ENCODE measurements around the gene CD163L1.

CD163L1 gene

DNA sequence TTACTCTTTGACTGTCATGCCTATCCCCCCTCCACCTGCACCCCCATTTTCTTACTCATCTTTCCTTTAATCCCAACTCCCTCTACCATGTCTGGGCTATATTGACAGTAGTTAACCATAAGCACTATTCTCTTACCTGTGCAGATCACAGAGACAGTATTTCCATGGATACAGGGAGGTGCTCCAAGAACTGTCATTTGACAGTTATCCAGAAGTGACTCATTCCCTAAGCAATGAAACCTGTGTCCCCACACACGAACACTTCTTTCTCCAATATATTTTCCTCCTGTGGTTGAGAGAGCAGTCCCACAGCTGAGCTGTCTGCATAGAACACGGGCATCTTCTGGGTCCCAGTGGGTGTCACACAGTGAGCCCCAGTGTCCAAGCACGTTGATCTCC, 68.8 kb downstream of the CD163L1 start:
- no peak overlapping the region for H3K56ac ChIP-seq (ENCODE audit: low read length)
- H3K18ac ChIP-seq (ENCODE audit: low read length), result no peak overlapping the region
- H3K4me2 ChIP-seq (ENCODE audit: low read length), result no peak overlapping the region
- H2AK5ac ChIP-seq (ENCODE audit: low read length), result no peak overlapping the region
- no peaks in the 10 kb centered on the region for H3K4me1 ChIP-seq (ENCODE audit: control insufficient read depth, low read depth, low read length)
- no peaks in the 10 kb centered on the region for H3K79me1 ChIP-seq (ENCODE audit: low read length)
- no peak overlapping the region for H3K4me3 ChIP-seq (ENCODE audit: low read length)
- H3K79me2 ChIP-seq (ENCODE audit: control insufficient read depth, insufficient read depth, low read length), result no peaks in the 10 kb centered on the region
- no peak overlapping the region for H2BK15ac ChIP-seq (replicated peaks; ENCODE audit: low read depth)
- DNase-seq, result no peak
- H3K36me3 ChIP-seq (ENCODE audit: control insufficient read depth, insufficient read depth, low read length), result no peaks in the 10 kb centered on the region
- no peak overlapping the region for H2BK5ac ChIP-seq (ENCODE audit: low read length)
- no peak overlapping the region for H3K23ac ChIP-seq (ENCODE audit: low read length)
- H2BK120ac ChIP-seq (ENCODE audit: low read depth, low read length), result no peak overlapping the region
- WGBS (ENCODE audit: extremely low coverage, insufficient coverage, low lambda C conversion rate), result no CpG with 5 or more reads among the region's 3 CpGs
- no peak overlapping the region for H3K4ac ChIP-seq (ENCODE audit: low read depth, low read length)
- no peak overlapping the region for H4K8ac ChIP-seq (ENCODE audit: low read depth, low read length)
- H4K5ac ChIP-seq (ENCODE audit: low read length), result no peak overlapping the region
- H3K27ac ChIP-seq (ENCODE audit: low read depth, low read length), result no peak overlapping the region
- H3K27me3 ChIP-seq (ENCODE audit: insufficient read depth, low read length, poor library complexity), result no peaks in the 10 kb centered on the region
- H3K9ac ChIP-seq (ENCODE audit: low read length), result no peak overlapping the region

DNA sequence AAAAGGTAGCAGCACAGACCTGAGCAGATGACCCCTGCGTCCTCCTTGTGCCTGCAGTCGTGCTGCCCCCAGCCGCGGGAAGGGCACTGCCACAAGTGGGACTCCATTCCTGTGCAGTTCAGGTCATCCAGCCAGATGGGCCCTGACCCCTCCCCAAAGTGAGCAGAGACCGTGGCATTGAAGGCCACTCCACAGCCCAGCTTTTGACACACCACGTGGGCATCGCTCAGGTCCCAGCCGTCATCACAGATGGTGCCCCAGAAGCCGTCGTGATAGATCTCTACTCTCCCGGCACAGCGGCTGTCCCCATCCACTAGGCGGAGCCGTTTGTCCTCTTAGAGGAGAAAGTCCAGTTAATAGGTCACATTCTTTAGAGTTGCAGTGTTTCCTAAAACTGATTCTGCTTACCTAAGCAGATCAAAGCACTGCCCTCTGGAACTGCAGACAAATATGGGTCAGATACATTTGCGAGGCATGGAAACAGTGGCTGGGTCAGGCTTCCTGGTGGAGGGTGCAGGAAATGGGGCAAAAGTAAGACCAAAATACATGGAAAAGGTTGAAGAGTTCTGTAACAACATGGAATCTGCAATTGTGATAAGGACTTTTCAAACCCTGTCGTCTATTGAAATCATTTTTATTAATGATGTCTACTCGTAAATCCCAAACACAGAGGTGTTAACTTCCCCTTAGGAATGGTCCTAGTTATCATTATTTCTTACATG, 69.4 kb downstream of the CD163L1 start:
- peak overlapping the region; percentile 11 for H3K56ac ChIP-seq (ENCODE audit: low read length)
- no peak overlapping the region for H3K9ac ChIP-seq (ENCODE audit: low read length)
- H3K27me3 ChIP-seq (ENCODE audit: insufficient read depth, low read length, poor library complexity), result no peaks in the 10 kb centered on the region
- H2BK120ac ChIP-seq (ENCODE audit: low read depth, low read length), result no peak overlapping the region
- no peak overlapping the region for H3K4me2 ChIP-seq (ENCODE audit: low read length)
- no CpG with 5 or more reads among the region's 17 CpGs for WGBS (ENCODE audit: extremely low coverage, insufficient coverage, low lambda C conversion rate)
- no peak overlapping the region for H2BK15ac ChIP-seq (replicated peaks; ENCODE audit: low read depth)
- no peak overlapping the region for H3K27ac ChIP-seq (ENCODE audit: low read depth, low read length)
- no peak overlapping the region for H3K4me3 ChIP-seq (ENCODE audit: low read length)
- H3K36me3 ChIP-seq (ENCODE audit: control insufficient read depth, insufficient read depth, low read length), result no peaks in the 10 kb centered on the region
- H4K5ac ChIP-seq (ENCODE audit: low read length), result no peak overlapping the region
- H3K79me1 ChIP-seq (ENCODE audit: low read length), result no peaks in the 10 kb centered on the region
- H3K4me1 ChIP-seq (ENCODE audit: control insufficient read depth, low read depth, low read length), result no peaks in the 10 kb centered on the region
- H3K23ac ChIP-seq (ENCODE audit: low read length), result no peak overlapping the region
- H2BK5ac ChIP-seq (ENCODE audit: low read length), result no peak overlapping the region
- no peak overlapping the region for H3K18ac ChIP-seq (ENCODE audit: low read length)
- H2AK5ac ChIP-seq (ENCODE audit: low read length), result no peak overlapping the region
- peak; percentile 85 for DNase-seq
- H3K79me2 ChIP-seq (ENCODE audit: control insufficient read depth, insufficient read depth, low read length), result no peaks in the 10 kb centered on the region
- no peak overlapping the region for H3K4ac ChIP-seq (ENCODE audit: low read depth, low read length)
- no peak overlapping the region for H4K8ac ChIP-seq (ENCODE audit: low read depth, low read length)

DNA sequence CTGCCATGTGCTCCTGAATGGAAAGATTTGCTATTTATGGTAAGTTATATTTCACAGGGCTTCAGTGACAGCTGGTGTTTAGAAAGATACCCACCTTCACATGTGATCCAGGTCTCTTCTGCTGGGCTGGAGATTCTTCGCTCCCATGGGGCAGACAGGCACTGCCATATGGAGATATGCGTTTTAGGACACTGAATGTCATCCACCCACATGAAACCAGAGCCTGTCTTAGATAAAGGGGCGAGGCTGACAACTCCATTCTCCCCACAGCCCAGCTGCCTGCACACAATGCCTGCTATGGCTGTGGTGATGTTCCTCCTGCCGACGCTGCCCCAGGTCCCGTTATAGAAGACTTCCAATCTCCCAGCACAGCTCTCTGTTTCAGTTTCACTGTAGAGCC, 70.7 kb downstream of the CD163L1 start:
- Histone ChIP-seq H3K79me1 (ENCODE audit: low read length) (no peaks in the 10 kb centered on the region), H3K4me1 (ENCODE audit: control insufficient read depth, low read depth, low read length) (no peaks in the 10 kb centered on the region), H3K4me3 (ENCODE audit: low read length) (no peak overlapping the region), H2AK5ac (ENCODE audit: low read length) (no peak overlapping the region), H3K27me3 (ENCODE audit: insufficient read depth, low read length, poor library complexity) (no peaks in the 10 kb centered on the region), H3K79me2 (ENCODE audit: control insufficient read depth, insufficient read depth, low read length) (no peaks in the 10 kb centered on the region), H3K23ac (ENCODE audit: low read length) (no peak overlapping the region), H2BK5ac (ENCODE audit: low read length) (no peak overlapping the region), H4K8ac (ENCODE audit: low read depth, low read length) (no peak overlapping the region), H2BK120ac (ENCODE audit: low read depth, low read length) (no peak overlapping the region), H3K27ac (ENCODE audit: low read depth, low read length) (no peak overlapping the region), H3K18ac (ENCODE audit: low read length) (no peak overlapping the region), H2BK15ac (replicated peaks; ENCODE audit: low read depth) (no peak overlapping the region), H3K36me3 (ENCODE audit: control insufficient read depth, insufficient read depth, low read length) (no peaks in the 10 kb centered on the region), H3K56ac (ENCODE audit: low read length) (no peak overlapping the region), H3K9ac (ENCODE audit: low read length) (no peak overlapping the region), H3K4me2 (ENCODE audit: low read length) (no peak overlapping the region), H3K4ac (ENCODE audit: low read depth, low read length) (no peak overlapping the region), H4K5ac (ENCODE audit: low read length) (no peak overlapping the region)
- WGBS (ENCODE audit: extremely low coverage, insufficient coverage, low lambda C conversion rate), result no CpG with 5 or more reads among the region's 6 CpGs
- peak; percentile 15 for DNase-seq

DNA sequence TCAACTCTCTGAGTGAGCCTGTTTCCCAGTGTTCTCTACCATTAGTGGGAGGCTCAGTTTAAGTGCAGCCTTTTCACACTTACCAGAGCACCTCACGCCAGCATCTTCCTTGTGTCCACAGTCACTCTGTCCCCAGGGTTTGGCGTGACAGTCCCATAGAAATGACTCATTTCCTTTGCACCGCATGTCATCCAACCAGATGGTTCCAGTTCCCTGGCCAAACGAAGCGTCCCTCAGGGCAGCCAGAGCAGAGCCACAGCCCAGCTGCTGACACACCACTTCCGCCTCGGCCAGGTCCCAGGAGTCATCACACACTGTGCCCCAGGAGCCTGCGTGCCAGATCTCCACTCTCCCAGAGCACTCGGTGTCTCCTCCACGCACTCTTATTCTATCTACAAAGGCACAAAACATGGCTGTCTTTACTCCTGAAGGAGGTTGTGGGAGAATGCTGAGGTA, 74.7 kb downstream of the CD163L1 start:
- no peaks in the 10 kb centered on the region for H3K27me3 ChIP-seq (ENCODE audit: insufficient read depth, low read length, poor library complexity)
- H3K79me1 ChIP-seq (ENCODE audit: low read length), result no peaks in the 10 kb centered on the region
- no peaks in the 10 kb centered on the region for H3K4me1 ChIP-seq (ENCODE audit: control insufficient read depth, low read depth, low read length)
- no peak overlapping the region for H3K56ac ChIP-seq (ENCODE audit: low read length)
- H3K27ac ChIP-seq (ENCODE audit: low read depth, low read length), result no peak overlapping the region
- no peak overlapping the region for H2BK5ac ChIP-seq (ENCODE audit: low read length)
- H4K8ac ChIP-seq (ENCODE audit: low read depth, low read length), result no peak overlapping the region
- no peak overlapping the region for H4K5ac ChIP-seq (ENCODE audit: low read length)
- H3K4me2 ChIP-seq (ENCODE audit: low read length), result no peak overlapping the region
- no peak overlapping the region for H3K9ac ChIP-seq (ENCODE audit: low read length)
- no peak overlapping the region for H2AK5ac ChIP-seq (ENCODE audit: low read length)
- no peak overlapping the region for H3K18ac ChIP-seq (ENCODE audit: low read length)
- no CpG with 5 or more reads among the region's 10 CpGs for WGBS (ENCODE audit: extremely low coverage, insufficient coverage, low lambda C conversion rate)
- no peak overlapping the region for H3K23ac ChIP-seq (ENCODE audit: low read length)
- H3K4me3 ChIP-seq (ENCODE audit: low read length), result no peak overlapping the region
- no peak overlapping the region for H2BK15ac ChIP-seq (replicated peaks; ENCODE audit: low read depth)
- no peak overlapping the region for H3K4ac ChIP-seq (ENCODE audit: low read depth, low read length)
- no peak overlapping the region for H2BK120ac ChIP-seq (ENCODE audit: low read depth, low read length)
- peak; percentile 45 for DNase-seq
- no peaks in the 10 kb centered on the region for H3K36me3 ChIP-seq (ENCODE audit: control insufficient read depth, insufficient read depth, low read length)
- no peaks in the 10 kb centered on the region for H3K79me2 ChIP-seq (ENCODE audit: control insufficient read depth, insufficient read depth, low read length)

DNA sequence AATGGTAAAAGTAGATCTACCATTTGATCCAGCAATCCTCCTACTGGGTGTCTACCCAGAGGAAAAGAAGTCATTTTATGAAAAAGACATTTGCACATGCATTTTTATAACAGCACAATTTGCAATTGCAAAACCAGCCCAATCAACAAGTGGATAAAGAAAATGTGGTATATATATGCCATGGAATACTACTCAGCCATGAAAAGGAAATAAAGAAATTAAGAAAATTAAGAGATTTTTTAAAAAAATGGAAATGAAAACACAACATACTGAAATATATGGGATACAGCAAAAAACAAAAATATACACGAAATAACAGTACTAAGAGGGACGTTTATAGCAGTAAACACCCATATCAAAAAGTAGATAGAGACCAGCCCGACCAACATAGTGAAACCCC, 81.2 kb downstream of the CD163L1 start:
- Histone ChIP-seq H3K79me1 (ENCODE audit: low read length) (no peaks in the 10 kb centered on the region), H3K18ac (ENCODE audit: low read length) (no peak overlapping the region), H3K79me2 (ENCODE audit: control insufficient read depth, insufficient read depth, low read length) (no peaks in the 10 kb centered on the region), H2BK120ac (ENCODE audit: low read depth, low read length) (no peak overlapping the region), H3K4me3 (ENCODE audit: low read length) (no peak overlapping the region), H3K4me1 (ENCODE audit: control insufficient read depth, low read depth, low read length) (no peaks in the 10 kb centered on the region), H3K27ac (ENCODE audit: low read depth, low read length) (no peak overlapping the region), H4K5ac (ENCODE audit: low read length) (no peak overlapping the region), H3K4me2 (ENCODE audit: low read length) (no peak overlapping the region), H2BK5ac (ENCODE audit: low read length) (no peak overlapping the region), H3K56ac (ENCODE audit: low read length) (no peak overlapping the region), H4K8ac (ENCODE audit: low read depth, low read length) (no peak overlapping the region), H2BK15ac (replicated peaks; ENCODE audit: low read depth) (no peak overlapping the region), H3K4ac (ENCODE audit: low read depth, low read length) (no peak overlapping the region), H3K27me3 (ENCODE audit: insufficient read depth, low read length, poor library complexity) (no peaks in the 10 kb centered on the region), H3K9ac (ENCODE audit: low read length) (no peak overlapping the region), H2AK5ac (ENCODE audit: low read length) (no peak overlapping the region), H3K36me3 (ENCODE audit: control insufficient read depth, insufficient read depth, low read length) (no peaks in the 10 kb centered on the region), H3K23ac (ENCODE audit: low read length) (no peak overlapping the region)
- no peak for DNase-seq
- WGBS (ENCODE audit: extremely low coverage, insufficient coverage, low lambda C conversion rate), result no CpG with 5 or more reads among the region's 3 CpGs

DNA sequence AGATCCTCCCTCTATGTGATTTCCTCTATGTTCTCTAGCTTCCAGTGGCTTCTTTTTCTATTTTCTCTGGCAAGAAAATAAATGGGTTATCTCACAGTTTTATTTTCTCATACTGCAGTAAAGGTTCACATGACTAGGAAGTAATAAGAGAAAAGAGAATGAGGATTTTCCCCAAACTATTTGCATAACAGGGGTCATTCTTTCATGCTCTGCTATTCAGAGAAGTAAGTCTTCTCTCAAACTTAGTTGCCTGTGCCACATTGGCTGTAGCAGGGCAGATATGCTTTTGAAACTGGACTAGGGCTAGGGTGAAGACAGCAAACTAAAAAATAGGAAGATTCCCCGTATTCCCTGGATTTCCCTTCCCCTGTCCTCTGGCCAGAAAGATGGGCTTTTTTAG, 82.7 kb downstream of the CD163L1 start:
- Histone ChIP-seq H3K56ac (ENCODE audit: low read length) (no peak overlapping the region), H3K36me3 (ENCODE audit: control insufficient read depth, insufficient read depth, low read length) (no peaks in the 10 kb centered on the region), H3K79me2 (ENCODE audit: control insufficient read depth, insufficient read depth, low read length) (no peaks in the 10 kb centered on the region), H3K18ac (ENCODE audit: low read length) (no peak overlapping the region), H2BK5ac (ENCODE audit: low read length) (no peak overlapping the region), H3K79me1 (ENCODE audit: low read length) (no peaks in the 10 kb centered on the region), H4K8ac (ENCODE audit: low read depth, low read length) (no peak overlapping the region), H3K23ac (ENCODE audit: low read length) (no peak overlapping the region), H2BK15ac (replicated peaks; ENCODE audit: low read depth) (no peak overlapping the region), H3K4me2 (ENCODE audit: low read length) (no peak overlapping the region), H2BK120ac (ENCODE audit: low read depth, low read length) (no peak overlapping the region), H4K5ac (ENCODE audit: low read length) (no peak overlapping the region), H3K4ac (ENCODE audit: low read depth, low read length) (no peak overlapping the region), H3K4me3 (ENCODE audit: low read length) (no peak overlapping the region), H3K9ac (ENCODE audit: low read length) (no peak overlapping the region), H2AK5ac (ENCODE audit: low read length) (no peak overlapping the region), H3K27me3 (ENCODE audit: insufficient read depth, low read length, poor library complexity) (no peaks in the 10 kb centered on the region), H3K4me1 (ENCODE audit: control insufficient read depth, low read depth, low read length) (no peaks in the 10 kb centered on the region), H3K27ac (ENCODE audit: low read depth, low read length) (no peak overlapping the region)
- no peak for DNase-seq
- no CpG with 5 or more reads among the region's 1 CpG for WGBS (ENCODE audit: extremely low coverage, insufficient coverage, low lambda C conversion rate)
